Kidney (tissue), 11 donors: ENCODE results near the gene PSG5. TPM values are rescaled to one million over a fixed set of nuclear protein-coding genes. Genes with fewer than 3 reads are reported as not detected.
"Not testable (repeated sequence)": the region's sequence is repeated elsewhere in the genome, so short reads cannot be mapped to it uniquely, and the experiment has no call there.

Experiments used
- DNase-seq, 5 donors: peaks; one replicate each; pipeline ENCODE4 v3.0.0-alpha.2; 2013 to 2020
- FAIRE-seq: peaks from 2 replicates; lab custom pipeline; 2012; peaks lifted over from hg19 to GRCh38; lab: Jason Lieb, UNC
- H3K27ac ChIP-seq, 2 donors: one replicate each; pipeline ENCODE4 v1.7.0; 2013; ENCODE audit warnings: low read depth in 2 of 2, low read length in 2 of 2, inconsistent platforms in 1 of 2
- H3K27me3 ChIP-seq: one replicate; pipeline ENCODE4 v1.7.1; 2013; ENCODE audit warnings: low read length, inconsistent platforms; ENCODE audit not compliant: control insufficient read depth, insufficient read depth
- H3K36me3 ChIP-seq, 3 donors: one replicate each; pipeline versions ENCODE4 v1.7.0 to v1.7.1; 2013; ENCODE audit warnings: low read length in 3 of 3, control low read depth in 1 of 3, inconsistent platforms in 1 of 3; ENCODE audit not compliant: insufficient read depth in 3 of 3, control insufficient read depth in 2 of 3
- H3K4me1 ChIP-seq, 3 donors: one replicate each; pipeline versions ENCODE4 v1.7.0 to v1.7.1; 2013; ENCODE audit warnings: low read length in 3 of 3, inconsistent platforms in 1 of 3, low read depth in 1 of 3; ENCODE audit not compliant: control insufficient read depth in 2 of 3, insufficient read depth in 2 of 3
- H3K4me3 ChIP-seq, 3 donors: one replicate each; pipeline versions ENCODE4 v1.7.0 to v1.8.1; 2013; ENCODE audit warnings: low read length in 3 of 3, control low read depth in 1 of 3, inconsistent platforms in 1 of 3
- H3K9ac ChIP-seq, 3 donors: one replicate each; pipeline versions ENCODE4 v1.7.0 to v1.7.1; 2013; ENCODE audit warnings: low read length in 3 of 3, control low read depth in 1 of 3, inconsistent platforms in 1 of 3
- H3K9me3 ChIP-seq, 3 donors: one replicate each; pipeline versions ENCODE4 v1.7.0 to v1.7.1; 2013; ENCODE audit warnings: low read length in 3 of 3, control low read depth in 1 of 3, inconsistent platforms in 1 of 3; ENCODE audit not compliant: control insufficient read depth in 2 of 3, insufficient read depth in 1 of 3
- intact Hi-C: fragments of 100-400 bp; cut with DNase I; formaldehyde crosslinking; loops from one replicate; pipeline ENCODE4 v1.11.1; 2022
- polyA plus RNA-seq: library from polyadenylated mRNA; stranded (reverse); fragments of 350-450 nt; fragmentation: Illumina TruSeq; extraction: RNeasy Lipid Tissue Mini Kit (QIAGEN cat#74804); gene quantifications from one replicate; pipeline ENCODE4 v1.2.3, GENCODE V29; 2014; ENCODE audit warnings: low read depth, low replicate concordance; ENCODE audit not compliant: insufficient read depth
- total RNA-seq: library from RNA; stranded (reverse); fragmentation: NEBNext Ultra II Directional; extraction: Animal tissue kit (Norgen Biotek cat#: 25700); gene quantifications from one replicate; pipeline ENCODE4 v1.2.1, GENCODE V29; 2021
- donor health status: control.
- donor health status: control.
- donor health status: DM: yes; HTN: yes; CAD: no.
- donor health status: Normal renal cell carcinoma (clear cell type).

PSG5 gene
- total and polyA plus RNA-seq, 2 donors from 2014 or later = not detected

DNA sequence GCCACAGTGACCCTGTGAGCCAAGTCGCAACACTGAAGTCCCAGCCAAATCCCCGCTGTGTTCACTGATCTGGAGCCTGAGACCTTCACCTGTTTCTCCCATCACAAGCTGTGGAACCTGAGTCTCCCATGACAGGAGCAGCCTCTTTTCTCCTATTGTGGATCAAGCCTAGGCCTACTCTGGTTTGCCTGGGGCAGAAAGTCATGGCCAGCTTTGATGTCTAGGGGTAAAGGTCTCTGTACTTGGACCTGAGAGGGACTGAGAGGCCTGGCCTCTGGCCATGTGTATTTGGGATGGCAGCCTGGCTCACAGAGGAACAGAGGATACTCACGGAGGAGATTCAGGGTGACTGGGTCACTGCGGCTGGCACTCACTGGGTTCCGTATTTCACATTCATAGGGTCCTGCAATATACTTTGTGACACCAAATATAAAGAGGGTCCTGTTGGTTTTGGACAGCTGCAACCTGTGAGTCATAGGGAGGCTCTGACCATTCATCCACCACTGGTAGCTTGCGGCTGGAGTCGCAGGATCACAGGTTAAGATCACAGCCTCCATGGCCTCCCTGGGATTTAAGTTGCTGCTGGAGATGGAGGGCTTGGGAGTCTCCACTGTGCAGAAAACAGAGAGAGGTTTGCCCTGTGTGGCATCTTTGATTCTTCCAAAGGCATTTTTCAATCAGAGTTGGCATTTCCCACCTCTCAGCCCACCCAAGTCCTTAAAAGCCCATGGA is 11.5 kb upstream of the PSG5 start:
- FAIRE-seq, intact Hi-C loops, H3K36me3 ChIP-seq: not testable (repeated sequence)

DNA sequence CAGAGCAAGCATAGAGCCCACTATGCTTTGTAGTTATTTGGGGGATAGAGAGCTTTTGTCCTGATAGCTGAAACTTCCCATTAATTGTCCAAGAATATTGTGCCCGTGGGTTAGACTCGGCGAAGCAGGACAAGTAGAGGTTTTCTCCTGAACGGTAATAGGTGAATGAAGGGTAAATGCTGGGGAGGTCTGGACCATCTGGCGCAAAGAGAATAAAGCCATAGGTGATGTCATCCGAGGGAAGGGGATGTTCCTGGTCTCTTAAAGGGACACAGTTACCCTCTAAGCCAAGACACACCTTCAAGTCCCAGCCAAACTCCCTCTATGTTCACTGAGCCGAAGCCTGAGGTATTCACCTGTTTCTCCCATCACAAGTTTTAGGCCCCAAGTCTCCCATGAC is 8.1 kb upstream of the PSG5 start:
- H3K27ac ChIP-seq, H3K9me3 ChIP-seq, H3K4me1 ChIP-seq, H3K9ac ChIP-seq, H3K27me3 ChIP-seq, H3K4me3 ChIP-seq, FAIRE-seq, H3K36me3 ChIP-seq, DNase-seq, intact Hi-C loops: not testable (repeated sequence)

More for the DNA sequence above, 11.5 kb upstream of the PSG5 start:
- H3K9ac ChIP-seq, H3K27me3 ChIP-seq, DNase-seq, H3K4me1 ChIP-seq, H3K9me3 ChIP-seq, H3K27ac ChIP-seq, H3K4me3 ChIP-seq: not testable (repeated sequence)

DNA sequence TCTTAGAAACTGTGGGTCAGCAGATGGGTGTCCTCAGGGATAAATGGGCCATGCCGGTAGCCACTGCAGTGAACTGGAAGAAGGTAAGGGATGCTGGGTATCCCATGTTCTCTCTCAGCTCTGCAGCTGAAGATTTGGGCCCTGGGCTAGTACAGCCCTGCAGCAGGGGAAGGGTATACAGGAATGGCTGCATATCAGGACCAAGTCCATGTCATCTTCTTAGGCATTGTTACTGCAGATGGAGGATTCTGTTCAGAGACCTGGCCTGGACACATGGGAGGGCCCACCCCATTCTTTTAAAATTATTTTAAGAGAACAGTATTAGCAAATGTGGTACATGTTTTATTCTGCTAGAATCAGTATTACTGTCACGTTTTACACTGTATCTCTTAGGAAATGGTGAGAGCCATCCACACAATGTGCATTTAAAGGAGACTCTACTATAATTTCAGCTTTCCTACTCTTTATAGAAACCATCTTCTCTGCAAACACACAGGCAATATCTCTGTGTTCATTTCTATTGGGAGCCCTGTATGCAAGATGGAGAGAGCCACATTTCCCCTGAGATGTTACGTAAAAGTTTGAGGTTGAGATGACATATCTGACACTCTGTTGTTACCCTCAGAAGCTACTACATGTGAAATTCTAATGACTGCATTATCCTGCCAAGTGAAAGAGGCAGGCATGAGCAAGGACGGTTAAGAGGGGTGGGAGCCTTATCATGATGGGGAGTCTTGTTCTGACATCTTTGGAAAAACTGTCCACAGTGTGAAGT is 6.2 kb upstream of the PSG5 start:
- H3K9me3 ChIP-seq, H3K27ac ChIP-seq, H3K4me1 ChIP-seq, intact Hi-C loops, H3K36me3 ChIP-seq, H3K9ac ChIP-seq, H3K27me3 ChIP-seq, FAIRE-seq, DNase-seq, H3K4me3 ChIP-seq: not testable (repeated sequence)

DNA sequence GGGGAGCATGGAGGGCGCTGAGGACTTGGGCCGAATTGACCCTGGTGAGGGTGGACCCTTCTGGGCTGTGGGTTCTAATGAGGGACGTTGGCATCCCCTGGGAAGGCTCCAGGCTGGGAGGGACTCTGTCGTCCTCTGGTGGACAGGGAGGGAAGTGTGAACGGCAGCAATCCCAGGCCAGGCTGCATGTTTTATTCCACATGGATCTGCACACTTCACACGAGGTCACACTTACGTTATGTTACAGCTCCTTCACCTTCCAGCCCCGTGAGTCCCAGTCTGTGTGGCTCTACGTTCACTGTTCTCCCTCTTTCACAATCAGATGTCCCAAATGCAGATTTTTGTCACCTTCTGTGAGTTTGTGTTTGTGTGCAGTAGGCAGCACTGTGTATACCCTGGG is 1.8 kb upstream of the PSG5 start:
- H3K27me3 ChIP-seq, FAIRE-seq, intact Hi-C loops, H3K4me1 ChIP-seq, H3K4me3 ChIP-seq, H3K9ac ChIP-seq, H3K9me3 ChIP-seq, DNase-seq, H3K27ac ChIP-seq, H3K36me3 ChIP-seq: not testable (repeated sequence)

DNA sequence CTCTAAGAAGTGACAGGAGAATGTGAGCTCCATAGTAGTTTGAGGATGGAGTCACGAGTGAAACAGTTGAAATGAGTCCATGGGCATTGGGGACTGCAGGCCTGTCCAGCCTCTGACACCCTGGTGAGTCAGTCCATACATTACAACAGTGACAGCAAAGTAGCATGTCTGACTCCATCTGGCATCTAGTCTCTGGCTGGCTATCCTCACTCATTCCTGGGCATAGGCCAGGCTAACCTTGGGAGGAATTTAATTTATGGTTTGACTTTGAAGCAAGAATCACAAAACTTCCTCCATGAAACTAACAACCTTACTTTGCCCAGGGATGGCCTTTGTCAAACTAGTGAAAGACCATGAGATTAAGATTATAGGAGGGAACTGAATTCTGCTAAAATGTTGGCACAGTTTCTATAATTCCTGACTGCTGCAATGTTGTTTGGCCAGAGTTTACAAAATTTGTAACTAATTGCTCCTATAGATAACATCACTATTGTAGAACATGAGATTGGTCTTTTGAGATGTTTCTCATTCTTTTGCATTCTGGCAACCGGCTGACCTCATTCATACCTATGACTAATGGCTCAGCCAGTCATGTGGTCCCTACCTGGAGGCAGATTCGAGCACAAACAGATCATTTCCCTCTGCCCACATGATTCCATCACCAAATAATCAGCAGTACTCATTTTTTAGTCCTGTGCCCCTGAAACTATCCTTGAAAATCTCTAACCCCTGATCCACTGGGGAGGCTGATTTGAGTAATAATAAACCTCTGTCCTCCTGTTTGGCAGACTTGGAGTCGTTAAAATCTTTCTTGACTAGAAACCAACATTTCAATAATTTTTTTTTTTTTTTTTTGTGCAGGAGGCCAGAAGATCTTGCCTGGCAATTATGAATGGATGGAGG is 4.2 kb downstream of the PSG5 start:
- H3K27me3 ChIP-seq, intact Hi-C loops, H3K4me1 ChIP-seq, H3K36me3 ChIP-seq, H3K4me3 ChIP-seq, H3K9ac ChIP-seq, FAIRE-seq, H3K9me3 ChIP-seq, DNase-seq: not testable (repeated sequence)
- H3K27ac ChIP-seq = peak overlapping the region; percentile 51 to 82

DNA sequence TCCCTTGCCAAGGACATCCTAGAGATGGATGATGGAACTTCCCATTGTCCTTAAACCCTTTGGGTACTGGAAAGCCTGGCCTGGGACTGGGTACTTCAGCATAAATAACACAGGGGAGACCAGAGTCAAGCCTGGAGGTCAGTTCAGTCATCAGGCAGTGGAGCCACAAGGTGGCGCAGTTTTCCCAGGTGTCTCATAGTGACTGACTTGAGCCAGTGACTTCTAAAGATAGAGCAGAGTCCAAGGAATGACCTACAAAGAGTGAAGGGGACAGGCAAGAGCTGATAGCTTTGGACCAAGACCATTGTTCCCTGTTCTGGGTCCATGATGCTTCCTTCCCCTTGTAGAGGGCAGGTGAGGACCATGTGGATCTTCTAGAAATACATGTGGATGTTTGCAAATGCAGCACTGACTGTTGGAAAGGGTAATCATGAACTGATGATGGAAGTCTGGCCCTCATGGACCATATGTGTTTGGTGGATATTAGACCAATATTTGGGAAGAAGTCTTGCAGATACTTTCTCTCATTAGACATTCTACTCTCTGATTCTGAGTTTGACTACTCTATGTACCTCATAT is 6.7 kb downstream of the PSG5 start:
- H3K27me3 ChIP-seq, H3K9ac ChIP-seq, DNase-seq, H3K4me1 ChIP-seq, H3K4me3 ChIP-seq, H3K27ac ChIP-seq, FAIRE-seq, intact Hi-C loops, H3K9me3 ChIP-seq, H3K36me3 ChIP-seq: not testable (repeated sequence)

DNA sequence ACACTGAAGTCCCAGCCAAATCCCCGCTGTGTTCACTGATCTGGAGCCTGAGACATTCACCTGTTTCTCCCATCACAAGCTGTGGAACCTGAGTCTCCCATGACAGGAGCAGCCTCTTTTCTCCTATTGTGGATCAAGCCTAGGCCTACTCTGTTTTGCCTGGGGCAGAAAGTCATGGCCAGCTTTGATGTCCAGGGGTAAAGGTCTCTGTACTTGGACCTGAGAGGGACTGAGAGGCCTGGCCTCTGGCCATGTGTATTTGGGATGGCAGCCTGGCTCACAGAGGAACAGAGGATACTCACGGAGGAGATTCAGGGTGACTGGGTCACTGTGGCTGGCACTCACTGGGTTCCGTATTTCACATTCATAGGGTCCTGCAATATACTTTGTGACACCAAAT is 7.8 kb downstream of the PSG5 start:
- H3K27me3 ChIP-seq, H3K4me1 ChIP-seq, intact Hi-C loops, H3K27ac ChIP-seq, FAIRE-seq, H3K9me3 ChIP-seq, H3K36me3 ChIP-seq, DNase-seq, H3K4me3 ChIP-seq, H3K9ac ChIP-seq: not testable (repeated sequence)
